Measurements from ENCODE around the gene MCF2L2. TPM values are rescaled to one million over a fixed set of nuclear protein-coding genes. Genes with fewer than 3 reads are reported as not detected.
"Not testable (repeated sequence)": the region's sequence is repeated elsewhere in the genome, so short reads cannot be mapped to it uniquely, and the experiment has no call there.

MCF2L2 gene
- total and polyA plus RNA-seq, 2 donors (not counting 3 experiments of a cell fraction or from before 2014, with no cell fraction given) = 0.15 to 1.1 TPM

DNA sequence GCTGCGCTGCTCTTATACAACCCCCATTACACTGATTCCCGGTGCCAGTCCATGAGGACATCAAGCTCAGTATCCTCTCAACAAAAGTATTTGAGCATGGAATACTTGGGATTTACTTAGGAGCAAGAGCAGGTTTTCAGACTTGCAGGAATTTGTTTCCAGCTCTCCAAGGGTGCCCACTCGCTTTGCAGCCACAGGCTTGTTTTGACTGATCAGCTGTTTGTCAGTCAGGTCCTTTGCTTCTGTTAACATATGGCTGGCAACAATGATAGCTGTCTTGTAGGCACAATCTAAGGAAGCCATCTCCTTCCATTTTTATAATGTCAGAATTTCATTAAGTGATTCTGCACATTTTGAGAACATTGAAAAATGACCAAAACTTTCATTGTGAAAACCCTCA lies 38.2 kb upstream of the MCF2L2 start:
- FAIRE-seq (no peak), DNase-seq (ENCODE audit: low read depth, low spot score) (no peak)
- no peaks in the 10 kb centered on the region for H3K9me3 ChIP-seq (replicated peaks; ENCODE audit: control insufficient read depth, insufficient read depth, low read length)
- H3K4me1 ChIP-seq (ENCODE audit: control insufficient read depth, extremely low read depth, insufficient read depth, low read length) = peaks cover 6% of the 10 kb centered on the region
- H3K9me1 ChIP-seq (replicated peaks; ENCODE audit: control insufficient read depth, extremely low read depth, insufficient read depth, low read length) = no peaks in the 10 kb centered on the region
- TF ChIP-seq POLR2AphosphoS5 (IDR thresholded peaks at IDR 0.05; ENCODE audit: insufficient read depth, low read depth, low read length) = no peak
- TF ChIP-seq POLR2A (IDR thresholded peaks at IDR 0.05; ENCODE audit: low read depth, low read length) = no peak
- TF ChIP-seq, protein P1, sequence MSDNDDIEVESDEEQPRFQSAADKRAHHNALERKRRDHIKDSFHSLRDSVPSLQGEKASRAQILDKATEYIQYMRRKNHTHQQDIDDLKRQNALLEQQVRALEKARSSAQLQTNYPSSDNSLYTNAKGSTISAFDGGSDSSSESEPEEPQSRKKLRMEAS (IDR thresholded peaks at IDR 0.05; ENCODE audit: insufficient read depth, insufficient read length) = no peak
- TF ChIP-seq JUN (IDR thresholded peaks at IDR 0.05; ENCODE audit: borderline replicate concordance, insufficient read depth, insufficient read length, low read depth) = no peak
- no peak for TF ChIP-seq FOS (IDR thresholded peaks at IDR 0.05; ENCODE audit: borderline replicate concordance, insufficient read depth, low read length)
- no peak for TF ChIP-seq GATA2 (IDR thresholded peaks at IDR 0.05; ENCODE audit: insufficient read depth, insufficient read length, low read depth, low read length)
- TF ChIP-seq MYC (IDR thresholded peaks at IDR 0.05; ENCODE audit: low read depth, low read length) = no peak
- no peak for TF ChIP-seq CTCF (IDR thresholded peaks at IDR 0.05; ENCODE audit: extremely low read depth in 1 of 2, insufficient read depth in 1 of 2, low read depth in 1 of 2, low read length in 2 of 2)
- H3K36me3 ChIP-seq (ENCODE audit: control insufficient read depth in 2 of 2, extremely low read depth in 1 of 2, insufficient read depth in 2 of 2, low read length in 2 of 2) = no peaks in the 10 kb centered on the region
- H3K4me2 ChIP-seq (ENCODE audit: insufficient read depth, low read length) = no peak overlapping the region
- POLR2A ChIA-PET = no interaction called here
- no peaks in the 10 kb centered on the region for H3K79me2 ChIP-seq (ENCODE audit: control insufficient read depth, insufficient read depth, low read length)
- H3K27ac ChIP-seq (ENCODE audit: insufficient read depth, low read depth, low read length) = no peak overlapping the region
- H2AFZ ChIP-seq (ENCODE audit: low read depth, low read length) = no peak overlapping the region
- no peak overlapping the region for H3K4me3 ChIP-seq (replicated peaks in 1 of 3; ENCODE audit: insufficient read depth in 1 of 3, low read depth in 1 of 3, low read length in 3 of 3)
- H3K9ac ChIP-seq (replicated peaks; ENCODE audit: extremely low read depth, insufficient read depth, low read length) = no peak overlapping the region
- no peaks in the 10 kb centered on the region for H4K20me1 ChIP-seq (replicated peaks; ENCODE audit: control insufficient read depth, extremely low read depth, insufficient read depth, low read length)
- no peaks in the 10 kb centered on the region for H3K27me3 ChIP-seq (ENCODE audit: control insufficient read depth in 2 of 2, insufficient read depth in 2 of 2, low read length in 2 of 2)
- no TSS peak for BruUV-seq (replicated peaks)
- CTCF ChIA-PET = interaction anchor here (1.4 kb wide), 1 partner anchor 301 kb away, joined by 5 read pairs; no protein-coding TSS in a partner anchor
- intact Hi-C loops (cut with micrococcal nuclease) (no loop called here), dilution Hi-C loops (cut with MboI; ENCODE audit: extremely low pct_ligation_motif_present, low sequenced_read_pairs) (no loop called here)

- H3K27ac ChIP-seq (ENCODE audit: insufficient read depth, low read depth, low read length); H3K9me1 ChIP-seq (replicated peaks; ENCODE audit: control insufficient read depth, extremely low read depth, insufficient read depth, low read length); intact Hi-C loops (cut with micrococcal nuclease); H3K9me3 ChIP-seq (replicated peaks; ENCODE audit: control insufficient read depth, insufficient read depth, low read length); H4K20me1 ChIP-seq (replicated peaks; ENCODE audit: control insufficient read depth, extremely low read depth, insufficient read depth, low read length); H3K79me2 ChIP-seq (ENCODE audit: control insufficient read depth, insufficient read depth, low read length); H3K4me1 ChIP-seq (ENCODE audit: control insufficient read depth, extremely low read depth, insufficient read depth, low read length); H3K9ac ChIP-seq (replicated peaks; ENCODE audit: extremely low read depth, insufficient read depth, low read length); H3K4me2 ChIP-seq (ENCODE audit: insufficient read depth, low read length); dilution Hi-C loops (cut with MboI; ENCODE audit: extremely low pct_ligation_motif_present, low sequenced_read_pairs); POLR2A ChIA-PET; H2AFZ ChIP-seq (ENCODE audit: low read depth, low read length); BruUV-seq (replicated peaks); H3K27me3 ChIP-seq (ENCODE audit: control insufficient read depth in 2 of 2, insufficient read depth in 2 of 2, low read length in 2 of 2); H3K36me3 ChIP-seq (ENCODE audit: control insufficient read depth in 2 of 2, extremely low read depth in 1 of 2, insufficient read depth in 2 of 2, low read length in 2 of 2); DNase-seq (ENCODE audit: low read depth, low spot score); H3K4me3 ChIP-seq (replicated peaks in 1 of 3; ENCODE audit: insufficient read depth in 1 of 3, low read depth in 1 of 3, low read length in 3 of 3); FAIRE-seq: not testable (repeated sequence)
- CTCF ChIA-PET = interaction anchor here (2.0 kb wide), 1 partner anchor 14 kb away, joined by 6 read pairs; no protein-coding TSS in a partner anchor
These were observed 37.3 kb upstream of the MCF2L2 start for GRCh38 chr3:183465710-183466109.
